ENCODE data around the gene SUN2.

DNA sequence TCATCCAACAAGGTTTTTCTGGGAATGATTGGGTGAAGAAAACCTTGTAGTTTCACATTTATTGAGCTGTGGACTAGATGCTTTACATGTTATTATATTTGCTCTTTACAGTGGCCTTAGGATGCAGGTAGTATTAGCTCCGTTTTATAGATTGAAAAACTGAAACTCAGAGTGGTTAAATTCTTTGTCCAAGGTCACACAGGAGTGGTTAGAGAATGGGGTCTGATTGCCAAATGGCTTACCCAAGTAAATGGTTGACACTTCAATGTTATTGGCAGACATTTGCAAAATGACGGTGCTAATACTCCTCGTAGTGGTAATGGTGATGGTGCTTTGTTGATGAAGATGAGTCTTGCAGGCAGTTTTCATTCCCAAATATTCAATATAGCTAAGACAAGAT, 47.8 kb downstream of the SUN2 start:
- TF ChIP-seq ZNF707 (CRISPR knock-in tag; conservative IDR thresholded peaks at IDR 0.05) (no peak), POLR2AphosphoS5 (IDR thresholded peaks at IDR 0.05; ENCODE audit: control insufficient read depth, insufficient read depth, low read depth, low read length) (no peak), FOS (IDR thresholded peaks at IDR 0.05; ENCODE audit: extremely low read depth, insufficient read length) (no peak), CBFB (CRISPR knock-in tag; IDR thresholded peaks at IDR 0.05) (no peak), RBM22 (IDR thresholded peaks at IDR 0.05; ENCODE audit: low read depth, low read length, poor library complexity, severe bottlenecking) (no peak)
- TF ChIP-seq, protein P1, sequence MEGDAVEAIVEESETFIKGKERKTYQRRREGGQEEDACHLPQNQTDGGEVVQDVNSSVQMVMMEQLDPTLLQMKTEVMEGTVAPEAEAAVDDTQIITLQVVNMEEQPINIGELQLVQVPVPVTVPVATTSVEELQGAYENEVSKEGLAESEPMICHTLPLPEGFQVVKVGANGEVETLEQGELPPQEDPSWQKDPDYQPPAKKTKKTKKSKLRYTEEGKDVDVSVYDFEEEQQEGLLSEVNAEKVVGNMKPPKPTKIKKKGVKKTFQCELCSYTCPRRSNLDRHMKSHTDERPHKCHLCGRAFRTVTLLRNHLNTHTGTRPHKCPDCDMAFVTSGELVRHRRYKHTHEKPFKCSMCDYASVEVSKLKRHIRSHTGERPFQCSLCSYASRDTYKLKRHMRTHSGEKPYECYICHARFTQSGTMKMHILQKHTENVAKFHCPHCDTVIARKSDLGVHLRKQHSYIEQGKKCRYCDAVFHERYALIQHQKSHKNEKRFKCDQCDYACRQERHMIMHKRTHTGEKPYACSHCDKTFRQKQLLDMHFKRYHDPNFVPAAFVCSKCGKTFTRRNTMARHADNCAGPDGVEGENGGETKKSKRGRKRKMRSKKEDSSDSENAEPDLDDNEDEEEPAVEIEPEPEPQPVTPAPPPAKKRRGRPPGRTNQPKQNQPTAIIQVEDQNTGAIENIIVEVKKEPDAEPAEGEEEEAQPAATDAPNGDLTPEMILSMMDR (IDR thresholded peaks at IDR 0.05 in 2 of 3, conservative IDR thresholded peaks at IDR 0.05 in 1 of 3; ENCODE audit: insufficient read depth in 2 of 3, low read depth in 1 of 3, low read length in 3 of 3): no peak
- TF ChIP-seq, protein P2, sequence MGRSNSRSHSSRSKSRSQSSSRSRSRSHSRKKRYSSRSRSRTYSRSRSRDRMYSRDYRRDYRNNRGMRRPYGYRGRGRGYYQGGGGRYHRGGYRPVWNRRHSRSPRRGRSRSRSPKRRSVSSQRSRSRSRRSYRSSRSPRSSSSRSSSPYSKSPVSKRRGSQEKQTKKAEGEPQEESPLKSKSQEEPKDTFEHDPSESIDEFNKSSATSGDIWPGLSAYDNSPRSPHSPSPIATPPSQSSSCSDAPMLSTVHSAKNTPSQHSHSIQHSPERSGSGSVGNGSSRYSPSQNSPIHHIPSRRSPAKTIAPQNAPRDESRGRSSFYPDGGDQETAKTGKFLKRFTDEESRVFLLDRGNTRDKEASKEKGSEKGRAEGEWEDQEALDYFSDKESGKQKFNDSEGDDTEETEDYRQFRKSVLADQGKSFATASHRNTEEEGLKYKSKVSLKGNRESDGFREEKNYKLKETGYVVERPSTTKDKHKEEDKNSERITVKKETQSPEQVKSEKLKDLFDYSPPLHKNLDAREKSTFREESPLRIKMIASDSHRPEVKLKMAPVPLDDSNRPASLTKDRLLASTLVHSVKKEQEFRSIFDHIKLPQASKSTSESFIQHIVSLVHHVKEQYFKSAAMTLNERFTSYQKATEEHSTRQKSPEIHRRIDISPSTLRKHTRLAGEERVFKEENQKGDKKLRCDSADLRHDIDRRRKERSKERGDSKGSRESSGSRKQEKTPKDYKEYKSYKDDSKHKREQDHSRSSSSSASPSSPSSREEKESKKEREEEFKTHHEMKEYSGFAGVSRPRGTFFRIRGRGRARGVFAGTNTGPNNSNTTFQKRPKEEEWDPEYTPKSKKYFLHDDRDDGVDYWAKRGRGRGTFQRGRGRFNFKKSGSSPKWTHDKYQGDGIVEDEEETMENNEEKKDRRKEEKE (IDR thresholded peaks at IDR 0.05; ENCODE audit: borderline replicate concordance in 1 of 2, control insufficient read depth in 1 of 2, low read depth in 2 of 2, low read length in 1 of 2): no peak
- TF ChIP-seq, protein P3, sequence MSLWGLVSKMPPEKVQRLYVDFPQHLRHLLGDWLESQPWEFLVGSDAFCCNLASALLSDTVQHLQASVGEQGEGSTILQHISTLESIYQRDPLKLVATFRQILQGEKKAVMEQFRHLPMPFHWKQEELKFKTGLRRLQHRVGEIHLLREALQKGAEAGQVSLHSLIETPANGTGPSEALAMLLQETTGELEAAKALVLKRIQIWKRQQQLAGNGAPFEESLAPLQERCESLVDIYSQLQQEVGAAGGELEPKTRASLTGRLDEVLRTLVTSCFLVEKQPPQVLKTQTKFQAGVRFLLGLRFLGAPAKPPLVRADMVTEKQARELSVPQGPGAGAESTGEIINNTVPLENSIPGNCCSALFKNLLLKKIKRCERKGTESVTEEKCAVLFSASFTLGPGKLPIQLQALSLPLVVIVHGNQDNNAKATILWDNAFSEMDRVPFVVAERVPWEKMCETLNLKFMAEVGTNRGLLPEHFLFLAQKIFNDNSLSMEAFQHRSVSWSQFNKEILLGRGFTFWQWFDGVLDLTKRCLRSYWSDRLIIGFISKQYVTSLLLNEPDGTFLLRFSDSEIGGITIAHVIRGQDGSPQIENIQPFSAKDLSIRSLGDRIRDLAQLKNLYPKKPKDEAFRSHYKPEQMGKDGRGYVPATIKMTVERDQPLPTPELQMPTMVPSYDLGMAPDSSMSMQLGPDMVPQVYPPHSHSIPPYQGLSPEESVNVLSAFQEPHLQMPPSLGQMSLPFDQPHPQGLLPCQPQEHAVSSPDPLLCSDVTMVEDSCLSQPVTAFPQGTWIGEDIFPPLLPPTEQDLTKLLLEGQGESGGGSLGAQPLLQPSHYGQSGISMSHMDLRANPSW (CRISPR knock-in tag; IDR thresholded peaks at IDR 0.05): no peak
- TF ChIP-seq, protein P4, sequence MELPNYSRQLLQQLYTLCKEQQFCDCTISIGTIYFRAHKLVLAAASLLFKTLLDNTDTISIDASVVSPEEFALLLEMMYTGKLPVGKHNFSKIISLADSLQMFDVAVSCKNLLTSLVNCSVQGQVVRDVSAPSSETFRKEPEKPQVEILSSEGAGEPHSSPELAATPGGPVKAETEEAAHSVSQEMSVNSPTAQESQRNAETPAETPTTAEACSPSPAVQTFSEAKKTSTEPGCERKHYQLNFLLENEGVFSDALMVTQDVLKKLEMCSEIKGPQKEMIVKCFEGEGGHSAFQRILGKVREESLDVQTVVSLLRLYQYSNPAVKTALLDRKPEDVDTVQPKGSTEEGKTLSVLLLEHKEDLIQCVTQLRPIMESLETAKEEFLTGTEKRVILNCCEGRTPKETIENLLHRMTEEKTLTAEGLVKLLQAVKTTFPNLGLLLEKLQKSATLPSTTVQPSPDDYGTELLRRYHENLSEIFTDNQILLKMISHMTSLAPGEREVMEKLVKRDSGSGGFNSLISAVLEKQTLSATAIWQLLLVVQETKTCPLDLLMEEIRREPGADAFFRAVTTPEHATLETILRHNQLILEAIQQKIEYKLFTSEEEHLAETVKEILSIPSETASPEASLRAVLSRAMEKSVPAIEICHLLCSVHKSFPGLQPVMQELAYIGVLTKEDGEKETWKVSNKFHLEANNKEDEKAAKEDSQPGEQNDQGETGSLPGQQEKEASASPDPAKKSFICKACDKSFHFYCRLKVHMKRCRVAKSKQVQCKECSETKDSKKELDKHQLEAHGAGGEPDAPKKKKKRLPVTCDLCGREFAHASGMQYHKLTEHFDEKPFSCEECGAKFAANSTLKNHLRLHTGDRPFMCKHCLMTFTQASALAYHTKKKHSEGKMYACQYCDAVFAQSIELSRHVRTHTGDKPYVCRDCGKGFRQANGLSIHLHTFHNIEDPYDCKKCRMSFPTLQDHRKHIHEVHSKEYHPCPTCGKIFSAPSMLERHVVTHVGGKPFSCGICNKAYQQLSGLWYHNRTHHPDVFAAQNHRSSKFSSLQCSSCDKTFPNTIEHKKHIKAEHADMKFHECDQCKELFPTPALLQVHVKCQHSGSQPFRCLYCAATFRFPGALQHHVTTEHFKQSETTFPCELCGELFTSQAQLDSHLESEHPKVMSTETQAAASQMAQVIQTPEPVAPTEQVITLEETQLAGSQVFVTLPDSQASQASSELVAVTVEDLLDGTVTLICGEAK (IDR thresholded peaks at IDR 0.05): no peak
- TF ChIP-seq, protein P4 (CRISPR knock-in tag; IDR thresholded peaks at IDR 0.05): no peak
